IPS-20b (cell line): Measurements from ENCODE around the gene PSMA7.
"Not testable (repeated sequence)": the region's sequence is repeated elsewhere in the genome, so short reads cannot be mapped to it uniquely, and the experiment has no call there.

Experiments used
- H3K27ac ChIP-seq: one replicate; pipeline ENCODE4 v1.5.1; 2013; ENCODE audit warnings: low read length
- H3K27me3 ChIP-seq: 2 replicates; pipeline ENCODE4 v1.6.1; 2013; ENCODE audit warnings: mild to moderate bottlenecking, low read length, inconsistent platforms; ENCODE audit not compliant: insufficient read depth
- H3K36me3 ChIP-seq: 2 replicates; pipeline ENCODE4 v1.6.1; 2013; ENCODE audit warnings: low read depth, mild to moderate bottlenecking, inconsistent platforms, low read length, moderate library complexity; ENCODE audit not compliant: insufficient read depth
- H3K4me1 ChIP-seq: 2 replicates; pipeline ENCODE4 v1.6.1; 2013; ENCODE audit warnings: mild to moderate bottlenecking, control low read depth, inconsistent platforms, low read length, moderate library complexity; ENCODE audit not compliant: insufficient read depth
- H3K4me3 ChIP-seq: 2 replicates; pipeline ENCODE4 v1.5.1; 2013; ENCODE audit warnings: mild to moderate bottlenecking, low read length, inconsistent platforms
- H3K9ac ChIP-seq: 2 replicates; pipeline ENCODE4 v1.6.1; 2013; ENCODE audit warnings: low read depth, mild to moderate bottlenecking, inconsistent platforms, low read length, moderate library complexity
- H3K9me3 ChIP-seq: 2 replicates; pipeline ENCODE4 v1.6.1; 2013; ENCODE audit warnings: mild to moderate bottlenecking, low read depth, low read length, inconsistent platforms; ENCODE audit not compliant: insufficient read depth

Gene PSMA7

DNA sequence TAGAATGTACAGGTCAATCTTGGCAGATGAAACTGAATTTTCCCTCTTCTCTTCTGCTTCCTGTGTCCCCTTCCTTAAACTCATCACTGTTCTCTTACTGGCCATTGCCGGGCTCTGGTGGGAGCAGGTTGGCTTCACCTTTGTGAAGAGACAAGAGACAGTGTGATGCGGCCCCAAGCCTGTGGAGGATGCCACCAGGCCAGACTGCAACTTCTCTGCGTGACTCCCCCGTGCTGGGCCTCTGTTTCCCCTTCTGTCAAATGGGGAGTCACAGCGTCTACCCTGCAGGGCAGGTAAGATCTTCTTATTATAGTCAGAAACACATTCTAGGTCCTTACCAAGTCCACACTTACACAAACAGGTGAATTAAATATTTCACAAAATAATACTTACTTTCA lies 22.8 kb downstream of the PSMA7 start:
- Histone ChIP-seq H3K4me3 (no peak overlapping the region), H3K9me3 (no peaks in the 10 kb centered on the region), H3K27me3 (no peaks in the 10 kb centered on the region; the same call in 1 of the 2 replicates), H3K36me3 (peaks cover 19% of the 10 kb centered on the region), H3K4me1 (peaks cover 9% of the 10 kb centered on the region; the same call in 1 of the 2 replicates), H3K27ac (no peak overlapping the region), H3K9ac (no peak overlapping the region)

DNA sequence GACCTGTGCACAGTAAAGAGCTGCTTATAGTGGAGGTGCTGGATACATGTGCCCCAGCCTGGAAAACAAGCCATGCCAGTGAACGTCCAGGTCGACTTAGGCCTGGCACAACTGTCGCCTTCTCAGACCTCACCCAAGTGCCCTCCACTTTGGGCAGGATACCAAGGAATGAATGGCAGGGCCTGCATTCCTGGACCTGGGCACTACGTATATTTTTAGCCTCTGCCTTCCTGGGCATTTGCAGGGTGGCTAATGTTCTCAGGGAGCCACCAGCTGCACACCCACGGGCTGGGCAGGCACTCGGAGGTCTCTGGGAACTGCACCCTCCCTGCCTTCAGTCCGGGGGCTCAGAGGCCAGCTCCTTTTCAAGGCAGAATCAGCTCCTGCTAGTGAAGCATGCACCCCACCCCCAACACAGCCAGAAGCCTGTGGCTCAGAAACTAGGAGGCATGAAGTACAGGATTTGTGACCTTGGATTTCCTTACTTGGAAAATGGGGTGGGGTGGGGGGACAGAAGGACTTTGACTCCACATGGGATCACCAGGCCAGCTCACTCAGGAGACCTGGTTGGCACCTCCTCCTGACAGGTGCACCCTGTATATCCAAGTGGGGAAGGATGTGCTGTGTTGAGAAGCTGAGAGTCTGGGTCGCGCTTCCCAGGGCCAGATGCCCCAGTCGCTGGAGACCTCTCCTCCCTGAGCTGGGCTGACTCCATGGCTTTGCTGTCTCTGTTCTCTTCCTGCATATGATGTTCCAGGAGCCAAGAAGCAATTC lies 23.4 kb downstream of the PSMA7 start:
- H3K4me1 ChIP-seq, result peaks cover 9% of the 10 kb centered on the region; the same call in 1 of the 2 replicates
- H3K4me3 ChIP-seq, result no peak overlapping the region
- no peak overlapping the region for H3K9ac ChIP-seq
- peaks cover 13% of the 10 kb centered on the region for H3K36me3 ChIP-seq
- no peaks in the 10 kb centered on the region for H3K9me3 ChIP-seq
- H3K27me3 ChIP-seq, result no peaks in the 10 kb centered on the region; the same call in none of the 2 replicates
- H3K27ac ChIP-seq, result no peak overlapping the region

DNA sequence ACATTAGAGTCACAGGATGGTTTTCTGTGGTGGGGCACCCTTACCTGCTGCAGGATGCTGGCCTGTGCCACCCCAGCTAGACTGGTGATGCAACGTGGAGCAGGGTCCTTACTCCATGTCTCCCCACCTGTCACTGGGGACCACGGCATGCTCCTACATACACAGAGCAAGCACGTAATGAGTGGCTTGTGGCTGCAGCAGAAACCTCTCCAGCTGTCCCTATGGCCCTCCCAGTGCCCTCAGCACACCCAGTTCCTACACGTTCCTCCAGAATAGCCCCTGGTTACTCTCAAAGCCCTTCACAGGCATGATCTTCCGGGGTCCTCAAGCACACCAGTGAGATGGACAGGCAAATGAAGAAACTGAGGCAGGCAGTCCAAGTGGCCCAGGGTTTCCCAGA lies 24.1 kb downstream of the PSMA7 start:
- H3K9ac ChIP-seq, result no peak overlapping the region
- H3K27me3 ChIP-seq, result no peaks in the 10 kb centered on the region; the same call in none of the 2 replicates
- no peaks in the 10 kb centered on the region for H3K9me3 ChIP-seq
- peaks cover 6% of the 10 kb centered on the region for H3K36me3 ChIP-seq
- H3K4me1 ChIP-seq, result peaks cover 9% of the 10 kb centered on the region; the same call in 1 of the 2 replicates
- H3K4me3 ChIP-seq, result no peak overlapping the region
- no peak overlapping the region for H3K27ac ChIP-seq

DNA sequence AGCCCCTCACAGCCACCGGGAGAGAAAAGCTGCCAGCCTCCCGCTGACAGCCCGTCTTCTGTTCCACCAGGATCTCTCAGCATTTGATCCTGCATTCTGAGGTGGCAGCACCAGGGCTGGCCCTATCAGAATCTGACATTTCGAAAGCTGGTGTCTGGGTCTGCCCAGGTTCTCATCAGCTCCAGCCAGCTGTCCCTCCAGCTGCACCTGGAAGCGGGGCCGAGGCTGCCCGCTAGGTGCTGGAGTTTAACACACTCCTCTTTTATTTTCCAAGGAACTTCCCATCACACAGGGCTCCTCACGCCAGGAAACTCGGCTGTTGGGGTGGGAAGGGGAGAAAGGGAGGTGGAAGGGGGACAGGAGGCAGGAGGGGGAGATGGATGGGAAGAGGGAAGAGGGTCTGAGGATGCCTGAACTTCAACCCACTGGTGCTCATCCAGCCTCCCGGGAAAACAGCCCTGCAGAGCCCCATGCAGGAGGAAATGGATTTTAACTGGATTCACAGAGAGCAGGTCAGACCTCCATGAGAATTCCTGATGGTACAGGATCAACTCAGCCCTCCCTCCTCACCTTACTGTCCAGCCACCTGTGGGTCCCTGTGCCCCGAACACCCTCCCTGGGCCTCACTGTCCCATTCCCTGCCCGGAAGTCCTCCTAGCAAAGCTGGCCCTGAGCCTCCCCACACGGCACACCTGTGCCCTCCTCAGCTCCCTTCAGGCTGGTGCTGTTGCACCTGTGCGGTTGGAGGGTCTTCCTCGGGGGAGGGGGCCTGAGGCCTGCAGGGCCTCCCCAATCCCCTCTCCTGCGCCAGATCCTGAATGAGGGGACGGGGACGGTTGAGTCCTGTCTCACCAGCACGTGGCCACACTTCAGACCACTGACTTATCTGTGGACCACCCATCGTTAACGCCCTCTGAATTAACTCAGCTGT lies 24.8 kb downstream of the PSMA7 start:
- Histone ChIP-seq H3K9me3 (no peaks in the 10 kb centered on the region), H3K27me3 (no peaks in the 10 kb centered on the region; the same call in none of the 2 replicates), H3K27ac (no peak overlapping the region), H3K9ac (no peak overlapping the region), H3K4me1 (peaks cover 5% of the 10 kb centered on the region; the same call in 1 of the 2 replicates), H3K4me3 (no peak overlapping the region), H3K36me3 (no peaks in the 10 kb centered on the region)

DNA sequence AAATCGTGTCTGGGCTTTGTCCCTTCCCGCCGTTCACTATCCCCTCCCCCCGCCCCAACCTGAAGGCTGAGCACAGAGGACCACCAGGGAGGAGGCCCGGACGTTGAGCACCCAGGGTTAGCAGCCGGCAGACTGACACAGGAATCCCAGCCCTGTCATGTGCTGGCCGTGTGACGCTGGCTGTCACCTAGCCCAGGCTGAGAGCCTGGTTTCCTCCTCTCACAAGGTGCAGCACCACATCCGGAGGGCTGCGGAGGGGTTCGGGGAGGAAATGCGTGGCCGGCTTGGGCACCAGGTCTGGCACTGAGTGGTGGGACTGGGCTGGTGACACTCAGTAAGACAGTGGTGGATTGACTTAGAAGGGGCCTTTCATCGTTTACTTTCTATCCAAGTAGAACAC lies 25.5 kb downstream of the PSMA7 start:
- no peaks in the 10 kb centered on the region; the same call in 1 of the 2 replicates for H3K9me3 ChIP-seq
- H3K36me3 ChIP-seq, result no peaks in the 10 kb centered on the region
- peaks cover 2% of the 10 kb centered on the region; the same call in 1 of the 2 replicates for H3K4me1 ChIP-seq
- H3K9ac ChIP-seq, result no peak overlapping the region
- H3K27ac ChIP-seq, result no peak overlapping the region
- no peaks in the 10 kb centered on the region; the same call in none of the 2 replicates for H3K27me3 ChIP-seq
- no peak overlapping the region for H3K4me3 ChIP-seq

DNA sequence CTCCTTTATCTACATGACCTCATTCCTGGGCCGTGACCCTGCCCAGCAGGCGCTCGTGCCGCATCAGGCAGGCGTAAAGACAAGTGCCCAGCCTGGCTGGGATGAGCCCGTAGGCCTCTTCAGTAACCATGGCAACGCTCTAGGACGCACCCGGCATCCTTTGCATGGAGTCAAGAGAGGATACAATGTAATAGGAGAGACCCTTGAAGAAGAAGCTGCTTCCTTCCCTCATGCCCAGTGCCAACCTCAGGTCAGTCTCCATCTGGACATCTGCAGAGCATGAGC lies 25.9 kb downstream of the PSMA7 start:
- Histone ChIP-seq H3K4me3 (no peak overlapping the region), H3K9ac (no peak overlapping the region), H3K27ac (no peak overlapping the region), H3K4me1 (peaks cover 2% of the 10 kb centered on the region; the same call in 1 of the 2 replicates), H3K27me3 (no peaks in the 10 kb centered on the region; the same call in none of the 2 replicates), H3K36me3 (no peaks in the 10 kb centered on the region), H3K9me3 (no peaks in the 10 kb centered on the region; the same call in 1 of the 2 replicates)

DNA sequence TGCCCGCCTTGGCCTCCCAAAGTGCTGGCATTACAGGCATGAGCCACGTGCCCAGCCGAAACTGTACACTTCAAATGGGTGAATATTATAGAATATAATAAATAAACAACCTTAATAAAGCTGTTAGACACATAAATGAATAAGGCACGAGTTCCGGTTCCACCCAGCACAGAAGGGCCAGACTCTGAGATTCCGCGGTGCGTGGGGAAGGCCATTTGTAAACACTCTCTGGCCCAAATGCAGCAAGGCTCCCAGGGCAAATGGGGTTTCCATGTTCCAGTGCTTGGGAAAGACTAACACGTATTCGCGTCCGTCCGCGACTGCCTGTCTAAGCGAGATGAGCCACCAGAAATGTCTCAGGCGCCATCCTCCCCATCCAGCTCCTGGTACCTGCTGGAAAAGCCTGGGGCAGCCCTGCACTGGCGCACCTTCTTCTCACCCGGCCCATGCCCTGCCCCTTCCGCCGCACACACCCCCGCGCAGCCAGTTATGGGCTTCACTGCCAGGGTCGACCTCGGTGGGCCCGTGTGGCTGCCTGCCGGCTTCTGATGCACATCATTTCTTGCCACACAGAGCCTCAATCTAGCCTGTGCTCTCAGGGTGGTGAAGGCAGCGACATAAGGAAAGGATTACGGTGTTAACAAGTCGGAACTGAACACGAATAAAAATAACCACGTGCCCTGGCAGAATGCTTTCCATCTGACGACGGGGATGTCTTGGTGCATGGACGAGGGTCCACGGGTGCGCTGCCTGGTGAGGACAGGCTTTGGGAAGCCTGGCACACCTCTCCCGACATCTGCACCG lies 26.4 kb downstream of the PSMA7 start:
- no peaks in the 10 kb centered on the region; the same call in none of the 2 replicates for H3K27me3 ChIP-seq
- no peaks in the 10 kb centered on the region for H3K36me3 ChIP-seq
- H3K4me3 ChIP-seq, result no peak overlapping the region
- H3K27ac ChIP-seq, result no peak overlapping the region
- H3K9me3 ChIP-seq, result no peaks in the 10 kb centered on the region; the same call in 1 of the 2 replicates
- H3K4me1 ChIP-seq, result peaks cover 2% of the 10 kb centered on the region; the same call in 1 of the 2 replicates
- H3K9ac ChIP-seq, result no peak overlapping the region

DNA sequence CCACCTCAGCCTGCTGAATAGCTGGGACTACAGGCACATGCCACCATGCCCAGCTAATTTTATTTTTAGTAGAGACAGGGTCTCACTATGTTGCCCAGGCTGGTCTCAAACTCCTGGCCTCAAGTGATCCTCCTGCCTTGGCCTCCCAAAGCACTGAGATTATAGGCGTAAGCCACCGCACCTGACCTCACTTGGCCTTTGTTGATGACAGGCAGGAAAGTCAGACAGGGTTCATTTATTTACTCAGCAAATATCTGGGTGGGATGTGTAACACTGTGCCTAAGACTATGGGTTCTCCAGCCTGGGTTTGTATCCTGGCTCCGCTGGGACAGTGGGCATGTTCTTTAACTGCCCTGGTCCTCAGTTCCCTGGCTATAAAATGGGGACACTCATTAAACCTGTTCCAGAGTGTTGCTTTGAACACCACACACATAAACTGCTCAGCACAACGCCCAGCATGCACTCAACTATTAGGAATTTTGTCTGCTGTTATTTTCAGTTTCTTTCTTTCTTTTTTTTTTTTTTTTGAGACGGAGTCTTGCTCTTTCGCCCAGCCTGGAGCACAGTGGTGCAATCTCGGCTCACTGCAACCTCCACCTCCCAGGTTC lies 27.3 kb downstream of the PSMA7 start:
- not testable (repeated sequence) for H3K27me3 ChIP-seq, H3K36me3 ChIP-seq, H3K9ac ChIP-seq, H3K4me1 ChIP-seq, H3K9me3 ChIP-seq, H3K27ac ChIP-seq, H3K4me3 ChIP-seq

DNA sequence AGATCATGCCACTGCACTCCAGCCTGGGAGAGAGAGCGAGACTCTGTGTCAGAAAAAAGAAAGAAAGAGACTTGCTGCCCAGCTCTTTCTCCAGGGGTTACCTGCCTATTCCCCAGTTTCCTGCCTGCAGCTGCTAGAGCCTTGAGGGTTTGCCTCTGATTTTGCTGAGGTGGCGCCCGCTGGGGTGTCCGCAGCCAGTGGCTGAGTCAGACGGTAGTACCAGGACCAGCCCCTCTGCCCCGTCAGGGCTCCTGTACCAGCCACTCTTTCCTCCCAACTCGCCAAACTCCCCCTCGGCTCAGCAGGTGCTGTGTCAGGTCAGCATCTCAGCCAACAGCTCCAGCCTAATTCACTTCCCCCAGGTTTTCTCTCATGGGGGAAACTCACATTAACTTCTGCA lies 28.3 kb downstream of the PSMA7 start:
- peak overlapping the region; percentile 26; the same call in 1 of the 2 replicates for H3K4me3 ChIP-seq
- peaks cover 8% of the 10 kb centered on the region for H3K9me3 ChIP-seq
- no peak overlapping the region for H3K27ac ChIP-seq
- no peaks in the 10 kb centered on the region; the same call in none of the 2 replicates for H3K27me3 ChIP-seq
- no peak overlapping the region; the same call in 1 of the 2 replicates for H3K9ac ChIP-seq
- no peaks in the 10 kb centered on the region for H3K36me3 ChIP-seq
- peaks cover 2% of the 10 kb centered on the region; the same call in 1 of the 2 replicates for H3K4me1 ChIP-seq

DNA sequence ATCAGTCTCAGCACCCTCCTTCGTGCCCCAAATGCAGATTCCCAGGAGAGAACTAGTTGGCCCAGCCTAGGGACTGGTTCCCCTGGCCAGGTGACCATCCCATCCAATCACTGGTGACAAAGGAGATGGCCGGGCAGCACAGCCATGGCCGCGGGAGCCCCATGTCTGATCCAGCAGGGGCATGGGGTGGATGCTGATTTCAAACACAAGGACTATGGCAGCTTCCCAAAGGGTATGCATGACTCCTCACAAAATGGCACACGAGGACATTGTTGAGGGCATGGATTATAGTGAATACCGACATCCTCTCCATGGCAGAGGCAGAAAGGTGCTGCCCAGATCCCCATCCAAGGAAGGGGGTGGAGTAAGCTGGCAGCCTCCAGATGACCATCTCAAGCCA lies 30.8 kb downstream of the PSMA7 start:
- no peak overlapping the region for H3K27ac ChIP-seq
- H3K4me1 ChIP-seq, result peaks cover under 1% of the 10 kb centered on the region; the same call in 1 of the 2 replicates
- peaks cover 26% of the 10 kb centered on the region for H3K9me3 ChIP-seq
- H3K36me3 ChIP-seq, result no peaks in the 10 kb centered on the region
- no peak overlapping the region for H3K9ac ChIP-seq
- H3K27me3 ChIP-seq, result no peaks in the 10 kb centered on the region; the same call in 1 of the 2 replicates
- no peak overlapping the region for H3K4me3 ChIP-seq

DNA sequence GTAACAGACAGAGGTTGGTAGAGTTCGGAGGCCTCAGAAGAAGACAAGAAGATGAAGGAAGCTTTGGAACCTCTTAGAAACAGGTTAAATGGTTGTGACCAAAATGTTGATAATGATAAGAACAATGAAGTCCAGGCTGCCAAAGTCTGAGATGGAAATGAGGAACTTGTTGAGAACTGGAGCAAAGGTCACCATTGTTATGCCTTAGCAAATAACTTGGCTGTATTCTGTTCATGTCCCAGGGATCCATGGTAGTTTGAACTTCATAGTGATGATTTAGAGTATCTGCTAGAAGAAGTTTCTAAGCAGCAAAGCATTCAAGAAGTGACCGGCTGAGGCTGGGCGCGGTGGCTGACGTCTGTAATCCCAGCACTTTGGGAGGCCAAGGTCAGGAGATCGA lies 32.0 kb downstream of the PSMA7 start:
- Histone ChIP-seq H3K9ac (no peak overlapping the region), H3K36me3 (no peaks in the 10 kb centered on the region), H3K4me1 (no peaks in the 10 kb centered on the region), H3K27ac (no peak overlapping the region), H3K27me3 (no peaks in the 10 kb centered on the region; the same call in 1 of the 2 replicates), H3K4me3 (no peak overlapping the region), H3K9me3 (peaks cover 31% of the 10 kb centered on the region)
